ENCODE measurements around the gene TSHZ2.

DNA sequence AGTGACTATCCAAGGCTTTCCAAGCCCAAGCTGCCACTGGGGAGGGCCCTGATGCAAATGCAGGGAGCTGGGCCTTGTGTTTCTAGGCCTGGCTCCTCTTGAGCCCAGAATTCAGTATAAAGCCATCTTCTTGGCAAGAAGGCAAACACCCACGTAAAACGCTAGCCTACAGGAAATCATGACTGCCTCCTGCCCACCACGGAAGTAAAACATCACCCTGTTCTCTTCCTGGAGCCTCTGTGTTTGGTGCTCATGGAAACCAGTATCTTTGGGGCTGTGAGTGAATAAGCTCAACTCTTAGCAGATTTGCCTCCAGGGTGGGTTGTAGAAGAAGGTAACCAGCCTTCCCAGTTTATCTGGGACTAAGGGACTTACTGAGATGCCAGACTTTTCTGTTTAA is 350.5 kb downstream of the TSHZ2 start:
- TF ChIP-seq, protein P1, sequence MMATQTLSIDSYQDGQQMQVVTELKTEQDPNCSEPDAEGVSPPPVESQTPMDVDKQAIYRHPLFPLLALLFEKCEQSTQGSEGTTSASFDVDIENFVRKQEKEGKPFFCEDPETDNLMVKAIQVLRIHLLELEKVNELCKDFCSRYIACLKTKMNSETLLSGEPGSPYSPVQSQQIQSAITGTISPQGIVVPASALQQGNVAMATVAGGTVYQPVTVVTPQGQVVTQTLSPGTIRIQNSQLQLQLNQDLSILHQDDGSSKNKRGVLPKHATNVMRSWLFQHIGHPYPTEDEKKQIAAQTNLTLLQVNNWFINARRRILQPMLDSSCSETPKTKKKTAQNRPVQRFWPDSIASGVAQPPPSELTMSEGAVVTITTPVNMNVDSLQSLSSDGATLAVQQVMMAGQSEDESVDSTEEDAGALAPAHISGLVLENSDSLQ (IDR thresholded peaks at IDR 0.05): no peak
- no peak for TF ChIP-seq FOXK2 (IDR thresholded peaks at IDR 0.05)
- TF ChIP-seq BHLHE40 (IDR thresholded peaks at IDR 0.05; ENCODE audit: borderline replicate concordance): no peak
- no peak for TF ChIP-seq NFRKB (IDR thresholded peaks at IDR 0.05)
- TF ChIP-seq FOXM1 (IDR thresholded peaks at IDR 0.05; ENCODE audit: borderline replicate concordance): no peak
- no peak for TF ChIP-seq CTBP1 (IDR thresholded peaks at IDR 0.05; ENCODE audit: borderline replicate concordance)
- TF ChIP-seq SUZ12 (IDR thresholded peaks at IDR 0.05): no peak
- no peak for TF ChIP-seq ZNF384 (IDR thresholded peaks at IDR 0.05)
- no peak for TF ChIP-seq SP1 (IDR thresholded peaks at IDR 0.05)
- no peak for TF ChIP-seq L3MBTL2 (conservative IDR thresholded peaks at IDR 0.05)

Data from HEK293T (cell line).